H9 (cell line): ENCODE measurements around the gene PDYN. TPM values are rescaled to one million over a fixed set of nuclear protein-coding genes. Genes with fewer than 3 reads are reported as not detected.
A peak's percentile ranks its signal among the peaks of the same experiment; 100 is the strongest.

ENCODE experiments used
- DNase-seq: peaks from one replicate; pipeline ENCODE4 v3.0.0-alpha.2; 2017
- H2AFZ ChIP-seq: one replicate; pipeline ENCODE4 v1.6.1; 2013; ENCODE audit warnings: mild to moderate bottlenecking, low read length, control low read depth, moderate library complexity
- H2AK5ac ChIP-seq: 2 replicates; pipeline ENCODE4 v1.6.1; 2013; ENCODE audit warnings: low read length, control low read depth, mixed read lengths; ENCODE audit not compliant: insufficient read length
- H2BK120ac ChIP-seq: one replicate; pipeline ENCODE4 v1.6.1; 2013; ENCODE audit warnings: low read depth, mild to moderate bottlenecking, low read length, control low read depth, inconsistent platforms; ENCODE audit not compliant: poor library complexity, severe bottlenecking
- H2BK12ac ChIP-seq: 2 replicates; pipeline ENCODE4 v1.6.1; 2013; ENCODE audit warnings: low read length, control low read depth, mixed read lengths, low read depth; ENCODE audit not compliant: insufficient read length
- H2BK15ac ChIP-seq: 2 replicates; pipeline ENCODE4 v1.6.1; 2013; ENCODE audit warnings: low read depth, low read length, control low read depth
- H2BK20ac ChIP-seq: one replicate; pipeline ENCODE4 v1.6.1; 2013; ENCODE audit warnings: low read depth, mild to moderate bottlenecking, low read length, control low read depth, inconsistent platforms; ENCODE audit not compliant: poor library complexity, severe bottlenecking
- H2BK5ac ChIP-seq: 2 replicates; pipeline ENCODE4 v1.6.1; 2013; ENCODE audit warnings: low read length, control low read depth, mixed read lengths; ENCODE audit not compliant: insufficient read length
- H3K14ac ChIP-seq: 2 replicates; pipeline ENCODE4 v1.6.1; 2013; ENCODE audit warnings: low read length, control low read depth; ENCODE audit not compliant: insufficient read depth
- H3K18ac ChIP-seq: 2 replicates; pipeline ENCODE4 v1.6.1; 2013; ENCODE audit warnings: low read depth, mild to moderate bottlenecking, mixed read lengths, low read length, control low read depth; ENCODE audit not compliant: insufficient read length
- H3K23ac ChIP-seq: 2 replicates; pipeline ENCODE4 v1.6.1; 2013; ENCODE audit warnings: low read length, control low read depth, mixed read lengths, low read depth; ENCODE audit not compliant: insufficient read length
- H3K23me2 ChIP-seq: 2 replicates; pipeline ENCODE4 v1.6.1; 2013; ENCODE audit warnings: low read depth, mild to moderate bottlenecking, mixed read lengths, low read length, control low read depth; ENCODE audit not compliant: insufficient read length, poor library complexity, severe bottlenecking
- H3K27ac ChIP-seq: 2 replicates; pipeline ENCODE4 v1.5.1; 2013; ENCODE audit warnings: low read length, control low read depth, mixed read lengths, low read depth; ENCODE audit not compliant: insufficient read length
- H3K27me3 ChIP-seq: 2 replicates; pipeline ENCODE4 v1.6.1; 2013; ENCODE audit warnings: low read length, control low read depth, inconsistent platforms; ENCODE audit not compliant: insufficient read depth
- H3K4ac ChIP-seq: 2 replicates; pipeline ENCODE4 v1.6.1; 2013; ENCODE audit warnings: low read depth, mild to moderate bottlenecking, control low read depth, inconsistent platforms, low read length, moderate library complexity
- H3K4me1 ChIP-seq: 2 replicates; pipeline ENCODE4 v1.6.1; 2013; ENCODE audit warnings: low read length, control low read depth, inconsistent platforms; ENCODE audit not compliant: insufficient read depth
- H3K4me2 ChIP-seq: 2 replicates; pipeline ENCODE4 v1.6.1; 2013; ENCODE audit warnings: low read length, control low read depth, mixed read lengths; ENCODE audit not compliant: insufficient read length, insufficient read depth
- H3K56ac ChIP-seq: 2 replicates; pipeline ENCODE4 v1.6.1; 2013; ENCODE audit warnings: low read depth, mild to moderate bottlenecking, mixed read lengths, low read length, control low read depth; ENCODE audit not compliant: insufficient read length
- H3K79me1 ChIP-seq: 2 replicates; pipeline ENCODE4 v1.6.1; 2013; ENCODE audit warnings: low read depth, mild to moderate bottlenecking, moderate library complexity, low read length, control low read depth, inconsistent platforms; ENCODE audit not compliant: insufficient read depth, poor library complexity, severe bottlenecking
- H3K79me2 ChIP-seq: 2 replicates; pipeline ENCODE4 v1.6.1; 2013; ENCODE audit warnings: low read length, control low read depth, inconsistent platforms; ENCODE audit not compliant: insufficient read depth
- H3K9ac ChIP-seq: 2 replicates; pipeline ENCODE4 v1.6.1; 2013; ENCODE audit warnings: low read length, control low read depth, mixed read lengths; ENCODE audit not compliant: insufficient read length; ENCODE audit errors: extremely low read depth
- H3K9me3 ChIP-seq: one replicate; pipeline ENCODE4 v1.6.1; 2013; ENCODE audit warnings: low read depth, low read length, inconsistent platforms; ENCODE audit not compliant: control insufficient read depth
- H3T11ph ChIP-seq: one replicate; pipeline ENCODE4 v1.6.1; 2013; ENCODE audit warnings: mild to moderate bottlenecking, low read length, control low read depth, inconsistent platforms
- H4K20me1 ChIP-seq: one replicate; pipeline ENCODE4 v1.6.1; 2013; ENCODE audit not compliant: control insufficient read depth, insufficient read length, insufficient read depth
- H4K5ac ChIP-seq: 2 replicates; pipeline ENCODE4 v1.6.1; 2013; ENCODE audit warnings: low read depth, mild to moderate bottlenecking, mixed read lengths, low read length, control low read depth; ENCODE audit not compliant: insufficient read length
- H4K8ac ChIP-seq: replicated peaks from 2 replicates; pipeline ENCODE4 v1.6.1; 2013; ENCODE audit warnings: low read length, control low read depth, mixed read lengths, low read depth; ENCODE audit not compliant: insufficient read length
- H4K91ac ChIP-seq: 2 replicates; pipeline ENCODE4 v1.6.1; 2013; ENCODE audit warnings: low read depth, mild to moderate bottlenecking, moderate library complexity, mixed read lengths, low read length, control low read depth; ENCODE audit not compliant: insufficient read length
- H3K27ac Mint-ChIP-seq, 3 experiments: 2 replicates in 2 of 3; 3 replicates in 1 of 3; pipeline ENCODE4 v1.8.0; 2020 to 2021; ENCODE audit warnings: mixed read lengths in 3 of 3, mild to moderate bottlenecking in 1 of 3, moderate library complexity in 1 of 3
- H3K27me3 Mint-ChIP-seq: 2 replicates; pipeline ENCODE4 v1.8.0; 2021; ENCODE audit warnings: low read depth, mild to moderate bottlenecking, moderate library complexity, mixed read lengths
- H3K36me3 Mint-ChIP-seq, 3 experiments: 2 replicates in 2 of 3; 3 replicates in 1 of 3; pipeline ENCODE4 v1.8.0; 2020 to 2021; ENCODE audit warnings: low read depth in 3 of 3, mixed read lengths in 3 of 3; ENCODE audit not compliant: insufficient read depth in 1 of 3
- H3K4me1 Mint-ChIP-seq, 2 experiments: 2 replicates each; pipeline ENCODE4 v1.8.0; 2020; ENCODE audit warnings: mixed read lengths in 2 of 2
- H3K4me3 Mint-ChIP-seq, 2 experiments: 2 replicates in 1 of 2; 3 replicates in 1 of 2; pipeline ENCODE4 v1.8.0; 2020 to 2021; ENCODE audit warnings: mild to moderate bottlenecking in 2 of 2, mixed read lengths in 2 of 2, moderate library complexity in 1 of 2
- H3K9me3 Mint-ChIP-seq, 2 experiments: 2 replicates in 1 of 2; 3 replicates in 1 of 2; pipeline ENCODE4 v1.8.0; 2020; ENCODE audit warnings: mild to moderate bottlenecking in 2 of 2, mixed read lengths in 2 of 2, moderate library complexity in 1 of 2
- CTCF ChIP-seq: fragments of 200-600 bp; sonication (generic); conservative IDR thresholded peaks from 3 replicates; pipeline ENCODE4 v1.8.0; 2021; ENCODE audit warnings: antibody characterized with exemption, mild to moderate bottlenecking
- WGBS: extraction: QIAGEN DNeasy Blood & Tissue Kit; methylation state at CpG from one replicate; pipeline ENCODE4 v1.1.7; 2013; ENCODE audit warnings: missing lambda C conversion rate, low lambda C conversion rate, mixed read lengths; ENCODE audit not compliant: insufficient read length; ENCODE audit errors: extremely low coverage; 5-methylcytosine and 5-hydroxymethylcytosine counted together
- total RNA-seq: library from RNA; stranded (reverse); gene quantifications from 2 replicates; pipeline ENCODE4 v1.2.1, GENCODE V29; 2021

PDYN gene
- total RNA-seq, 1 experiment from 2014 or later, result 0.63 TPM

- Histone ChIP-seq H3K79me2 (no peaks in the 10 kb centered on the region), H4K91ac (no peak overlapping the region), H3K79me1 (no peaks in the 10 kb centered on the region), H3K27me3 (no peaks in the 10 kb centered on the region), H2BK5ac (no peak overlapping the region), H3K9ac (no peak overlapping the region), H3T11ph (no peak overlapping the region), H2BK15ac (no peak overlapping the region), H4K8ac (no peak overlapping the region), H2BK12ac (no peak overlapping the region), H3K4me1 (no peaks in the 10 kb centered on the region), H3K9me3 (no peaks in the 10 kb centered on the region), H2AK5ac (no peak overlapping the region), H4K20me1 (no peaks in the 10 kb centered on the region), H3K18ac (no peak overlapping the region), H3K23ac (no peak overlapping the region), H4K5ac (no peak overlapping the region), H2BK120ac (no peak overlapping the region), H3K56ac (no peak overlapping the region), H2AFZ (no peak overlapping the region), H3K27ac (no peak overlapping the region), H3K14ac (no peak overlapping the region), H2BK20ac (no peak overlapping the region), H3K4me2 (no peak overlapping the region), H3K4ac (no peak overlapping the region), H3K23me2 (no peaks in the 10 kb centered on the region)
- no CpG with 5 or more reads among the region's 1 CpG for WGBS
- TF ChIP-seq CTCF, result no peak
- Mint-ChIP-seq H3K4me1 (peaks cover 26 to 41% of the 10 kb centered on the region in 2 experiments), H3K9me3 (no peaks in the 10 kb centered on the region), H3K36me3 (no peaks in the 10 kb centered on the region), H3K27ac (no peak overlapping the region), H3K27me3 (peaks cover 34% of the 10 kb centered on the region), H3K4me3 (no peak overlapping the region)
- peak; percentile 5 for DNase-seq
These were observed 10.3 kb upstream of the PDYN start for GRCh38 chr20:2004171-2004570.
